NCI-H524 treated with DMSO at 0.1 percent for 48 hours (cell line): ENCODE measurements around the gene BPIFB3.
A peak's percentile ranks its signal among the peaks of the same experiment; 100 is the strongest.
"Not testable (repeated sequence)": the region's sequence is repeated elsewhere in the genome, so short reads cannot be mapped to it uniquely, and the experiment has no call there.

Experiments used
- DNase-seq: peaks from one replicate; lab custom pipeline; 2025; lab: John Stamatoyannopoulos, UW

BPIFB3 gene

GRCh38 chr20:33091693-33092092 lies 38.0 kb downstream of the BPIFB3 start:
- DNase-seq = no peak

GRCh38 chr20:33092361-33092760 lies 38.7 kb downstream of the BPIFB3 start:
- DNase-seq = no peak

GRCh38 chr20:33093074-33093473 lies 39.4 kb downstream of the BPIFB3 start:
- no peak for DNase-seq

DNA sequence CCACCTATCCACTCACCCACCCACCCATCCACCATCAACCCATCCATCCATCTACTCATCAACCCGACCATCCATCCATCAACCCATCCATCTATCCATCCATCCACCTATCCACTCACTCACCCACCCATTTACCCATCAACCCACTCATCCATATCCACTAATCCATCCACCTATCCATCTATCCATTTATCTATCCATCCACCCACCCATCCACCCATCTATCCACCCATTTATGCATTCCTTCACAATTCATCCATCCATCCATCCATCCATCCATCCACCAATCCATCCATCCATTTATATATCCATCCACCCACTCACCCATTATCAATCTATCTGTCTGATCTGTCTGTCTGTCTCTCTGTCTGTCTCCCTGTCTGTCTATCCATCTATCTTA lies 39.9 kb downstream of the BPIFB3 start:
- no peak for DNase-seq

- DNase-seq = no peak
These were observed 41.5 kb downstream of the BPIFB3 start for GRCh38 chr20:33095249-33095648.

DNA sequence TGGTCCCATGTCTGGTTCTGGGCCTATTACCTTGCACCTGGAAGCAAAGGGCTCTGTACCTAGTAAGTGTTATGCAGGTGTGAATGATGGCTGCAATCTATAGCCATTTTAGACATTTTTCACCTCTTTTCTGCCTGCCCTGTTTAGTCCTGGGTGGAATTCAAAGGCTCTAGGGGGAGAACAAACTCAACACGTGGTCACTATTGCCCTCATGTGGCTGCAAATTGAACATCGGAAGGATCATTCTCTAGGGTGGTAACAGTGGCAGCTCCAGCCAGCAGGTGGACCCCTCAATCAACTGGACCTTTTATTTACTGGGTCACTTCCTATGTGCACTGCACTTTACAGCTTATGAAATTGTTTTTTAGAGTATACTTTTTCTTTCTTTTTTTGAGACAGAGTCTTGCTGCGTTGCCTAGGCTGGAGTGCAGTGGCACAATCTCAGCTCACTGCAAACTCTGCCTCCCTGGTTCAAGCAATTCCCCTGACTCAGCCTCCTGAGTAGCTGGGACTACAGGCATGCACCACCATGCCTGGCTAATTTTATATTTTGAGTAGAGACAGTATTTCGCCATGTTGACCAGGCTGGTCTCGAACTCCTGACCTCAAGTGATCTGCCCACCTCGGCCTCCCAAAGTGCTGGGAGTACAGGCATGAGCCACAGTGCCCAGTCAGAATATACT lies 42.3 kb downstream of the BPIFB3 start:
- DNase-seq = peak; percentile 60

DNA sequence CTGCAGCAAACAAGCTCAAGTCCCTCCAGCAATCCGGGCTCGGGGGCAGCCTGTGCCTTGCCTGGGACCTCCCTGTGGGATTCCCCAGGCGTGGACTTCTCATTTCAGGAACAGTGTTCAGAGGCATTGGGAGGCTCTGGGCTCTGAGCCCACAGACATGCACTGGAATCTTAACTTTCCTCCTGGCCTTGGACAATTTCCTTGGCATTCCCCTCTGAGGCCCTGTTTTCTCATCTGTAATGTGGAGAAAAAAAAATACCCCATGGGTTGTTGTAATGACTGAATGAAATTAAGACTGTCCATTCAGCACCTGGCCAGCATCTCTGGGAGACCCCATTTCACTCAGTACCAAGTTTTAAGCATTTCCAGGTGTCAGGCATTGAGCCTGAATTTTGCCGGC lies 43.3 kb downstream of the BPIFB3 start:
- no peak for DNase-seq

DNA sequence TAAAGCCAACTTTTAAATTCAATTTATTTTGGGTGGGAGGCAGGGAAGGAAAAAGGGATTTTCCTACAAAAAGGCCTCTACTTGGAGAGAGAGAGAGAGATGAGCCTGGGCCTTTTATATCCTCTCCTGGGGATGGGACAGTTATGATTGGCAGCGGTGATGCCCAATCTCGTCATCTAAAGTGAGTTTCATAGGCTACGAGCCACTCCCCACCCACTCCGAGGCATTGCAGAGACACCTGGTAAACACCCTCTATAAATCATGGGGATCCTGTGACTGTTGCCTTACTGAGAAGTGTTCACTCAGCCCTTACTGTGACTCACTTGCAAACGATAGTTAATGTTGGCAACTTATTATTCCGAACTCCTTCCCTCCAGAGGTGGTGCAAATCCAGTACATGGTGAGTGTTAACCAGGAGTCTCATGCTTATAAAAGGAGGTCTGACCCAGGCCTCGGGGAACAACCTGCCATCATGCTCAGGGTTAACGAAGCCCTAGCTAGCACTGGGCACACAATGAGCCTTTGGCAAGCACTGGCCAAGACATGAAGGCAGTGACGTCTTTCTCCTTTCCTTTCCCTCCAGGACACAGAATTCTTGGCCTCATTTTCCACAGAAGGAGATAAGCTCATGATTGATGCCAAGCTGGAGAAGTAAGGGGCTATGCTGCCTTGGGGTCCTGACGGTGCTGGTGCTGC lies 46.3 kb downstream of the BPIFB3 start:
- no peak for DNase-seq

GRCh38 chr20:33103556-33103955 lies 49.9 kb downstream of the BPIFB3 start:
- no peak for DNase-seq

GRCh38 chr20:33104336-33104735 lies 50.6 kb downstream of the BPIFB3 start:
- no peak for DNase-seq

DNA sequence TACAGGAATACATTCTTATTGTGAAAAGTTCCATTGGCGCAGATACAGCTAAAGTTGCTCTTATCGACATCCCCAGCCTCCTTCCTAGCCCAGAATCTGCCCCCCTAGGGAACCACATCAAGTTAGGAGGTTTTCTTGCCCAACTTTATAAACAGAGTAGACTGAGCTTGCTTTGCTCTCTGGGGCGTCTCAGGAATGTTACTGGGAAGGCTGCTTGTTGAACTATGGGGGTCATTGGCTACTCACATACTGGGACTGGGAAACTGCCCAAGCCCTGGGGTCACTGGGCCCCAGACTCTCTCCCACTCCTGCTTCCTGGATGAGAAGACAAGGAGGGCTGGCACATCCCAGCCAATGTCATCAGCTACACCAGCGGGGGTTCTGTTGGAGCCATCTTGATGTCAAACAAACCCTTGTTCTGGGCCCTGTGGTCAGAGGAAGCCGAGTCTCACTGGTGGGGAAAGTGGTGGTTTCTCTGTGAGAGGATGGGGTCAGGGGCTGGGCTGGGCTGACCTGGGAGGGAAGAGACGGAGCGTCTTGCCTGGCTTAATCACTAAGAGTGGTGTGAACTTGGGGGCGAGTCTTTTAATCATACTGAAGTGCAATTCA lies 51.7 kb downstream of the BPIFB3 start:
- no peak for DNase-seq

- DNase-seq = not testable (repeated sequence)
These were observed 52.4 kb downstream of the BPIFB3 start for GRCh38 chr20:33106058-33106620.

DNA sequence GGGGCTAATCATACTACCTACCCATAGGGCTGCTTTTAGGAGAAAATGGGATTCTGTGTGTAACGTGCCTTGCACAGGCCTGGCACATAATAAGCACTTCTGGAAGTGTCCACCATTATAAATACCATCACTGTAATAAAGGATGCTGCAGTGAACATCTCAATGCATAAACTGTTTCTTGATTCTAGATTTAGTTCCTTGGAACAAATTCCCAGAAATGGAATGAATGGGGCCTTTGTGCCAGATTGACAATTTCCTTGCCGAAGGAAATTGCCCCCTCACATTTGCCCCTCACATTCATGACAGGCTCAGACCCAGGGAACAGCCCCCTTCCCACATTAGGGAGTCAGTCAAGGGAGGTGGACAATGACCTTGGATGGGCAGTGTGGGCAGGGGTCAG lies 55.0 kb downstream of the BPIFB3 start:
- DNase-seq = no peak

GRCh38 chr20:33110147-33110825 lies 56.6 kb downstream of the BPIFB3 start:
- no peak for DNase-seq

DNA sequence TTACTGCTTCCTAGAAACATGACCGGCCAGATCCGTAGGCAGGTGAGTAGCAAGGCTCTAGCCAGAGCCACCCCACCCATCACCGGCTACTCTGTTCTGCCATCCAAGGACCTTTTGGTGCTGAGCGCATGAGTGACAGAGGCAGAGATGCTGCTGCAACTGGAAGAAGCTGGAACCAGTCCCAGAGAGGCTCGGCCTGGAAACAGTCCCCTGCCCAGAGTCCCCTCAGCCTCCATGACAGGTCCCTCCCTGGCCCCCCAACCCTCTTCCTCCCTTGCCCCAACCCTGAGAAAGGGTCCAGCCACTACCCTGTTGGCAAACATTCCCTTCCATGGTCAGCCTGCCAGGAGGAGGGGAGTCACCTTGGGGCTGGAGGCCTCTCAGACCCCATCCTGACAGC lies 57.6 kb downstream of the BPIFB3 start:
- DNase-seq = no peak

DNA sequence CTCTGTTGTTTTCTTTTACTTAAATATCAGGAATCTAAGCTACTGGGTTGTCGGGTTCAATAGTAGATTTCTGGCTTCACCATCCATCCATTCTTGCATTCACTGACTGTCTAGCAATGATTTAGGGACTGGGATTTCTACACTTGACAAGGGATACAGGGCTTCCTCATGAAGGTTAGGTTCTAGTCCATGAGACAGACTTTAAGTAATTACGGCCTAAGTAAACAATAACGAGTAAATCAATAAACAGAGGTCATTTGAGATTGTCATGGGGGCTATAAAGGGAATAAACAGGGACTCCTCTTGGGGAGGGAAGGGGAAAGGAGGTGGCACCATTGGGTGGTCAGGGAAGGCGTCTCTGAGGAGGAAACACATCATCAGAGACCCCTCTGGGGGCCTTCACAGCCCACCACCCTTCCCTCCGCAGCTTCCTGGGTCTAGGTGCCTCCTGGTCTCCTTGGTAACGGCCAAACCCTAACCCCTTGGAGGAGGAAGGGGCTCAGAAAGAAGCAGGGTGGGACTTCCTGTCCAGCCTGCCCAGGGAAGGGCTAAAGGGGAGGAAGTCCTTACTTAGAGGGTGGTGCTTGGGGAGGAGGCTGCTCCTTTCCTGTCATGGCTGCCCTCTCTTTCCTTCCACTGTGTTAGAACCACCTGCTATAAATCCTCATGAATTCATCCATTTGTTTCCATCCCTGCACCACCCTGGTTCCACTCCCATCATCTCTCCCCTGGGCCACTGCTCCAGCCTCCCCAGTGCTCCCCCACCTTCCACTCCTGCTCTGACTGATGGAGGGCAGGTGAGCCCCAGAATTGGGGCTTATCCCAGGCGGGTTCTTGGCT lies 59.1 kb downstream of the BPIFB3 start:
- no peak for DNase-seq

- no peak for DNase-seq
These were observed 59.7 kb downstream of the BPIFB3 start for GRCh38 chr20:33113387-33113908.

GRCh38 chr20:33115501-33115900 lies 61.8 kb downstream of the BPIFB3 start:
- DNase-seq = not testable (repeated sequence)

DNA sequence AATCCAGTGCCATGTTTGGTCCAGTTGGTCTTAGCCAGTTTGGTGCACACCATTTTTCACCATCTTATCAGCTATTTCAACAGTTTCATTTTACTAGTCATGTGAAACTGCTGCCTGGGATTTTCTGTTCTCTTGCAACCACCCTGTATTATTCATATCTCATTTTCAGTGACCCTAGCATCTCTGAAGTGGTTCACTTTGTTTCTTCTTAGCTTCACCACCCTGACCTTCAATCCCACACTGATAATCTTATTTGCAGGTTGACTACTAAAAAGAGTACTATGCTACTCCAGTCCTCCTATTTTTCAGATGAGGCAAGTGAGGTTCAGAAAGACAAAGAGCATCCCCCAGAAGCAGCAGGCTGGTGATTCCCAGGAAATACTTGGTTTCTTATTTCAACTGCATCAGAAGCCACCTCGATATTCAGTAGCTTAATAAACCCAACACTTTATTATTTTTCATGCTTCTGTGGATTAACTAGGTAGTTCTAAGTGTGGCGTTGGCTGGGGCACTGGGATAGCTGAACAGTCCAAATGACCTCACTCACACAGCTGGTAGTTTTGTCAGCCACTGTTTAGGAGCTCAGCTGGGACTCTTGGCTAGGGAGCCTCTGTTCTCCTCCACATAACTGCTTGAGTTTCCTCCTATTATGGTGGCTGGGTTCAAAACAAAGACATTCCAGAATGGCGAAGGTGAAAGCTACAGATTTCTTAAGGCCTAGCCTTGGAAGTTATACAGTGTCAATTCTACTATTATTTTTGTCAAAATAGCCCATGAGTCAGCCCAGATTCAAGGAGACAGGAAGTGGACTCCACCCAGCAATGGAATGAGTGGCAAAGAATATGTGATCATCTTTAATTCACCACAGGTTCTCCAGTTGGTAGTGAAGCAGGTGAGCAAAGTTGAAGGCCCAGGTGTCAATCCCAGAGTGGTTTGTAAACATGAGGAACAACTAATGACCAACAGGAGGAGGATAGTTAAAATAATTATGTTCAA lies 66.3 kb downstream of the BPIFB3 start:
- no peak for DNase-seq

- no peak for DNase-seq
These were observed 67.2 kb downstream of the BPIFB3 start for GRCh38 chr20:33120934-33121333.
